CD4-positive, alpha-beta memory T cell (primary cell): ENCODE data around the gene MZF1. TPM values are rescaled to one million over a fixed set of nuclear protein-coding genes. Genes with fewer than 3 reads are reported as not detected.
"Not testable (repeated sequence)": the region's sequence is repeated elsewhere in the genome, so short reads cannot be mapped to it uniquely, and the experiment has no call there.

Experiments
- CTCF ChIA-PET: fragments of 350-600 bp; sonication (Branson Sonifier 250); formaldehyde crosslinking; loops from one replicate; lab custom pipeline; 2021; ENCODE audit warnings: inconsistent platforms; ENCODE audit not compliant: partially characterized antibody; lab: Charles Lee
- POLR2A ChIA-PET: fragments of 350-600 bp; sonication (Branson Sonifier 250); formaldehyde crosslinking; loops from one replicate; lab custom pipeline; 2021; ENCODE audit not compliant: partially characterized antibody; lab: Charles Lee
- DNase-seq, 5 donors: peaks; one replicate each; pipeline versions ENCODE4 v3.0.0 to v3.0.0-alpha.2; 2020 to 2022; ENCODE audit warnings: mixed read lengths in 1 of 5
- H3K27ac ChIP-seq: one replicate; pipeline ENCODE4 v1.7.0; 2013; ENCODE audit warnings: low read depth, low read length
- H3K27me3 ChIP-seq: 2 replicates; pipeline ENCODE4 v1.7.0; 2013; ENCODE audit warnings: mild to moderate bottlenecking, low read length, moderate library complexity; ENCODE audit not compliant: insufficient read depth
- H3K36me3 ChIP-seq: 2 replicates; pipeline ENCODE4 v1.7.0; 2013; ENCODE audit warnings: mild to moderate bottlenecking, low read length, moderate library complexity; ENCODE audit not compliant: insufficient read depth
- H3K4me1 ChIP-seq: 2 replicates; pipeline ENCODE4 v1.7.0; 2013; ENCODE audit warnings: mild to moderate bottlenecking, low read length, moderate library complexity; ENCODE audit not compliant: insufficient read depth
- H3K4me3 ChIP-seq, 2 donors: one replicate each; pipeline ENCODE4 v1.7.0; 2013; ENCODE audit warnings: low read length in 2 of 2, mild to moderate bottlenecking in 1 of 2
- H3K9me3 ChIP-seq, 2 donors: one replicate each; pipeline ENCODE4 v1.7.0; 2013; ENCODE audit warnings: low read length in 2 of 2, control low read depth in 1 of 2; ENCODE audit not compliant: control insufficient read depth in 1 of 2
- H3K27ac Mint-ChIP-seq, 7 donors: one replicate each; pipeline ENCODE4 v1.8.0; 2020 to 2021; ENCODE audit warnings: mixed read lengths in 7 of 7, mild to moderate bottlenecking in 6 of 7, inconsistent platforms in 3 of 7, moderate library complexity in 3 of 7
- H3K27me3 Mint-ChIP-seq, 2 donors: one replicate each; pipeline ENCODE4 v1.8.0; 2020 to 2021; ENCODE audit warnings: mixed read lengths in 2 of 2
- H3K36me3 Mint-ChIP-seq, 2 donors: one replicate each; pipeline ENCODE4 v1.8.0; 2020 to 2021; ENCODE audit warnings: mixed read lengths in 2 of 2, inconsistent platforms in 1 of 2, mild to moderate bottlenecking in 1 of 2
- H3K4me1 Mint-ChIP-seq, 4 donors: one replicate each; pipeline ENCODE4 v1.8.0; 2020 to 2021; ENCODE audit warnings: mixed read lengths in 4 of 4, mild to moderate bottlenecking in 1 of 4
- H3K4me3 Mint-ChIP-seq, 8 donors: one replicate each; pipeline ENCODE4 v1.8.0; 2020 to 2021; ENCODE audit warnings: mixed read lengths in 8 of 8, mild to moderate bottlenecking in 7 of 8, moderate library complexity in 6 of 8, inconsistent platforms in 3 of 8
- H3K9me3 Mint-ChIP-seq, 8 donors: one replicate each; pipeline ENCODE4 v1.8.0; 2020 to 2021; ENCODE audit warnings: mixed read lengths in 8 of 8, mild to moderate bottlenecking in 5 of 8, inconsistent platforms in 3 of 8, moderate library complexity in 1 of 8
- intact Hi-C: fragments of 100-400 bp; cut with micrococcal nuclease; formaldehyde crosslinking; loops from one replicate; pipeline ENCODE4 v1.15.1; 2023
- polyA plus RNA-seq, 2 donors: library from polyadenylated mRNA; unstranded; fragments of 300-500 nt; fragmentation: Illumina TruSeq; gene quantifications; one replicate each; pipeline ENCODE4 v1.2.3, GENCODE V29; 2021
- total RNA-seq, 2 experiments: library from RNA; stranded (reverse); gene quantifications; one replicate each; pipeline ENCODE4 v1.2.3, GENCODE V29; 2021

Gene MZF1
- total and polyA plus RNA-seq, 4 experiments from 2014 or later, result 5.2 to 44.4 (median 25.8) TPM

GRCh38 chr19:58539169-58539559, 34.0 kb downstream of the MZF1 start:
- peaks cover 15% of the 10 kb centered on the region for H3K4me1 ChIP-seq
- H3K4me3 Mint-ChIP-seq, H3K36me3 ChIP-seq, H3K27ac ChIP-seq, CTCF ChIA-PET, H3K4me3 ChIP-seq, H3K27me3 ChIP-seq, intact Hi-C loops, DNase-seq, H3K36me3 Mint-ChIP-seq, H3K9me3 ChIP-seq, H3K9me3 Mint-ChIP-seq: not testable (repeated sequence)
- POLR2A ChIA-PET, result interaction anchor here (0.9 to 1.4 kb wide), 3 partner anchors 16 to 25 kb away, joined by 3 to 16 read pairs (median 3); partner anchors contain the start of genes CHMP2A and ZBTB45
- Mint-ChIP-seq H3K4me1 (peaks cover 9 to 18% (median 10%) of the 10 kb centered on the region in 4 donors), H3K27me3 (peaks cover 0 to 13% of the 10 kb centered on the region in 2 donors), H3K27ac (peak overlapping the region in 4 of 7 donors; percentile 63 to 91 (median 76))

GRCh38 chr19:58538257-58539168, 34.6 kb downstream of the MZF1 start:
- Histone ChIP-seq H3K36me3 (no peaks in the 10 kb centered on the region), H3K4me1 (peaks cover 15% of the 10 kb centered on the region), H3K27ac (no peak overlapping the region), H3K4me3 (peak overlapping the region in 1 of 2 donors; percentile 37), H3K9me3 (no peaks in the 10 kb centered on the region), H3K27me3 (no peaks in the 10 kb centered on the region)
- Mint-ChIP-seq H3K4me1 (peaks cover 3 to 11% (median 5%) of the 10 kb centered on the region in 4 donors), H3K36me3 (no peaks in the 10 kb centered on the region), H3K27me3 (peaks cover 0 to 10% of the 10 kb centered on the region in 2 donors), H3K9me3 (no peaks in the 10 kb centered on the region), H3K4me3 (peak overlapping the region; percentile 41 to 79 (median 66)), H3K27ac (peak overlapping the region in 5 of 7 donors; percentile 47 to 91 (median 72))
- POLR2A ChIA-PET, result interaction anchor here (0.9 to 1.4 kb wide), 4 partner anchors 16 to 37 kb away, joined by 3 to 16 read pairs (median 3); partner anchors contain the start of genes CHMP2A and ZBTB45
- intact Hi-C loops, result no loop called here
- peak in 2 of 5 donors; percentile 33 to 36 for DNase-seq
- CTCF ChIA-PET, result interaction anchor here (0.8 kb wide), 1 partner anchor 19 kb away, joined by 3 read pairs; the partner anchor contains the start of gene ZBTB45

- Histone ChIP-seq H3K9me3 (no peaks in the 10 kb centered on the region), H3K4me3 (no peak overlapping the region), H3K27ac (no peak overlapping the region), H3K36me3 (no peaks in the 10 kb centered on the region), H3K27me3 (no peaks in the 10 kb centered on the region), H3K4me1 (peaks cover 15% of the 10 kb centered on the region)
- H3K4me1 Mint-ChIP-seq, result peaks cover 0 to 10% (median 4%) of the 10 kb centered on the region in 4 donors
- peak overlapping the region in 4 of 8 donors; percentile 24 to 60 (median 38) for H3K4me3 Mint-ChIP-seq
- H3K27me3 Mint-ChIP-seq, result peaks cover under 1 to 8% of the 10 kb centered on the region in 2 donors
- peak overlapping the region in 3 of 7 donors; percentile 8 to 68 (median 9) for H3K27ac Mint-ChIP-seq
- DNase-seq, result no peak
- ChIA-PET CTCF (no interaction called here), POLR2A (interaction anchor here (1.0 kb wide), 1 partner anchor 38 kb away, joined by 3 read pairs; no protein-coding TSS in a partner anchor)
- no peaks in the 10 kb centered on the region for H3K36me3 Mint-ChIP-seq
- no peaks in the 10 kb centered on the region for H3K9me3 Mint-ChIP-seq
- intact Hi-C loops, result no loop called here
These were observed 36.0 kb downstream of the MZF1 start for GRCh38 chr19:58536852-58537798.

GRCh38 chr19:58535857-58536256, 37.3 kb downstream of the MZF1 start:
- no peaks in the 10 kb centered on the region for H3K9me3 Mint-ChIP-seq
- H3K36me3 Mint-ChIP-seq, result no peaks in the 10 kb centered on the region
- no peak overlapping the region for H3K4me3 Mint-ChIP-seq
- no peak overlapping the region for H3K27ac Mint-ChIP-seq
- peaks cover 0 to 10% (median 4%) of the 10 kb centered on the region in 4 donors for H3K4me1 Mint-ChIP-seq
- ChIA-PET POLR2A (interaction anchor here (0.7 kb wide), 1 partner anchor 7 kb away, joined by 3 read pairs; no protein-coding TSS in a partner anchor), CTCF (interaction anchor here (1.0 kb wide), 1 partner anchor 16 kb away, joined by 3 read pairs; the partner anchor contains the start of gene ZBTB45)
- no peak overlapping the region for H3K27ac ChIP-seq
- no peaks in the 10 kb centered on the region for H3K9me3 ChIP-seq
- no peaks in the 10 kb centered on the region for H3K27me3 ChIP-seq
- H3K4me1 ChIP-seq, result peaks cover 15% of the 10 kb centered on the region
- H3K4me3 ChIP-seq, result no peak overlapping the region
- no peak for DNase-seq
- H3K36me3 ChIP-seq, result no peaks in the 10 kb centered on the region
- intact Hi-C loops, result no loop called here
- peaks cover 2 to 13% of the 10 kb centered on the region in 2 donors for H3K27me3 Mint-ChIP-seq

GRCh38 chr19:58531034-58531840, 41.9 kb downstream of the MZF1 start:
- POLR2A ChIA-PET, result interaction anchor here (1.1 kb wide), 1 partner anchor 11 kb away, joined by 6 read pairs; the partner anchor contains the start of gene ZBTB45
- no peak overlapping the region for H3K4me3 Mint-ChIP-seq
- Histone ChIP-seq H3K36me3 (no peaks in the 10 kb centered on the region), H3K4me1 (no peaks in the 10 kb centered on the region), H3K4me3 (no peak overlapping the region), H3K9me3 (no peaks in the 10 kb centered on the region), H3K27ac (no peak overlapping the region), H3K27me3 (no peaks in the 10 kb centered on the region)
- H3K27ac Mint-ChIP-seq, result no peak overlapping the region
- no peaks in the 10 kb centered on the region for H3K36me3 Mint-ChIP-seq
- DNase-seq, result no peak
- no peaks in the 10 kb centered on the region for H3K4me1 Mint-ChIP-seq
- intact Hi-C loops, result no loop called here
- CTCF ChIA-PET, result no interaction called here
- peaks cover 2 to 8% of the 10 kb centered on the region in 2 donors for H3K27me3 Mint-ChIP-seq
- peaks cover 0 to 3% (median 0%) of the 10 kb centered on the region in 8 donors for H3K9me3 Mint-ChIP-seq

GRCh38 chr19:58529405-58529804, 43.7 kb downstream of the MZF1 start:
- H3K4me1 Mint-ChIP-seq, result no peaks in the 10 kb centered on the region
- Histone ChIP-seq H3K36me3 (no peaks in the 10 kb centered on the region), H3K9me3 (no peaks in the 10 kb centered on the region), H3K4me3 (no peak overlapping the region), H3K4me1 (no peaks in the 10 kb centered on the region), H3K27me3 (no peaks in the 10 kb centered on the region), H3K27ac (no peak overlapping the region)
- no peak for DNase-seq
- H3K4me3 Mint-ChIP-seq, result no peak overlapping the region
- H3K27ac Mint-ChIP-seq, result peak overlapping the region in 1 of 7 donors; percentile 35
- H3K27me3 Mint-ChIP-seq, result peaks cover 2 to 8% of the 10 kb centered on the region in 2 donors
- H3K9me3 Mint-ChIP-seq, result peaks cover 0 to 3% (median 0%) of the 10 kb centered on the region in 8 donors
- intact Hi-C loops, result no loop called here
- H3K36me3 Mint-ChIP-seq, result no peaks in the 10 kb centered on the region
- CTCF ChIA-PET, result interaction anchor here (1.5 kb wide), 2 partner anchors 9 to 15 kb away, joined by 3 to 9 read pairs; partner anchors contain the start of gene ZBTB45
- POLR2A ChIA-PET, result no interaction called here
